Fibroblast of lung (primary cell): ENCODE data around the gene TBXA2R. TPM values are rescaled to one million over a fixed set of nuclear protein-coding genes. Genes with fewer than 3 reads are reported as not detected.

ENCODE experiments used
- DNase-seq, 2 donors: peaks; one replicate each; pipeline versions ENCODE4 v3.0.0 to v3.0.0-alpha.2; 2010; ENCODE audit warnings: low read depth in 2 of 2
- H2AFZ ChIP-seq: 2 replicates; pipeline ENCODE4 v1.5.1; 2012; ENCODE audit warnings: low read length, control low read depth, inconsistent platforms
- H3K27ac ChIP-seq: 2 replicates; pipeline ENCODE4 v1.5.1; 2011; ENCODE audit warnings: low read length, control low read depth; ENCODE audit not compliant: insufficient read depth
- H3K27me3 ChIP-seq: 2 replicates; pipeline ENCODE4 v1.5.1; 2011; ENCODE audit warnings: mild to moderate bottlenecking, low read length; ENCODE audit not compliant: control insufficient read depth, insufficient read depth
- H3K36me3 ChIP-seq: 2 replicates; pipeline ENCODE4 v1.5.1; 2011; ENCODE audit warnings: low read length; ENCODE audit not compliant: control insufficient read depth, insufficient read depth
- H3K4me1 ChIP-seq: 2 replicates; pipeline ENCODE4 v1.5.1; 2011; ENCODE audit warnings: low read length; ENCODE audit not compliant: control insufficient read depth, insufficient read depth; ENCODE audit errors: extremely low read depth
- H3K4me2 ChIP-seq: 2 replicates; pipeline ENCODE4 v1.5.1; 2011; ENCODE audit warnings: low read length, control low read depth; ENCODE audit not compliant: insufficient read depth; ENCODE audit errors: extremely low read depth
- H3K4me3 ChIP-seq, 4 experiments: fragments of 200-600 bp in 1 of 4; sonication (generic) in 1 of 4; replicated peaks in 1 of 4; 2 replicates each; pipeline ENCODE4 v1.5.1; 2011 to 2016; ENCODE audit warnings: low read length in 4 of 4, low read depth in 3 of 4, mild to moderate bottlenecking in 3 of 4, control low read depth in 2 of 4, inconsistent platforms in 1 of 4, mixed read lengths in 1 of 4; ENCODE audit not compliant: insufficient read depth in 1 of 4; ENCODE audit errors: control extremely low read depth in 1 of 4
- H3K79me2 ChIP-seq: 2 replicates; pipeline ENCODE4 v1.5.1; 2012; ENCODE audit warnings: mild to moderate bottlenecking, low read length, inconsistent platforms; ENCODE audit not compliant: control insufficient read depth, insufficient read depth
- H3K9ac ChIP-seq: 2 replicates; pipeline ENCODE4 v1.5.1; 2011; ENCODE audit warnings: mild to moderate bottlenecking, low read length, control low read depth; ENCODE audit not compliant: insufficient read depth
- H3K9me3 ChIP-seq: 2 replicates; pipeline ENCODE4 v1.5.1; 2012; ENCODE audit warnings: low read depth, low read length; ENCODE audit not compliant: control insufficient read depth, insufficient read depth
- H4K20me1 ChIP-seq: 2 replicates; pipeline ENCODE4 v1.5.1; 2011; ENCODE audit warnings: low read length; ENCODE audit not compliant: control insufficient read depth, insufficient read depth; ENCODE audit errors: extremely low read depth
- EZH2 ChIP-seq: IDR thresholded peaks from 2 replicates; pipeline ENCODE4 v1.5.1; 2012; ENCODE audit warnings: low read length, control low read depth, mild to moderate bottlenecking; ENCODE audit errors: missing control alignments
- polyA plus RNA-seq, 2 donors: library from polyadenylated mRNA; depleted of rRNA in 1 of 2; stranded (reverse) in 1 of 2; unstranded in 1 of 2; fragments of >200 nt; gene quantifications; 2 replicates each; pipeline ENCODE4 v1.2.1, GENCODE V29; 2011 to 2012; ENCODE audit warnings: missing spikeins in 1 of 2
- total RNA-seq: library from RNA; depleted of rRNA; stranded (reverse); fragments of >200 nt; gene quantifications from 2 replicates; pipeline ENCODE4 v1.2.1, GENCODE V29; 2014
- TF ChIP-seq, protein P1 (sequence below), 2 donors: IDR thresholded peaks in 1 of 2; conservative IDR thresholded peaks in 1 of 2; 1 replicate in 1 of 2; 2 replicates in 1 of 2; pipeline ENCODE4 v1.5.1; 2011 to 2012; ENCODE audit warnings: low read length in 2 of 2, control low read depth in 1 of 2, inconsistent platforms in 1 of 2, low read depth in 1 of 2, mild to moderate bottlenecking in 1 of 2

The TBXA2R gene
- total and polyA plus RNA-seq, 2 donors (not counting 1 experiment from before 2014, with no cell fraction given), result 1.3 to 1.8 TPM

DNA sequence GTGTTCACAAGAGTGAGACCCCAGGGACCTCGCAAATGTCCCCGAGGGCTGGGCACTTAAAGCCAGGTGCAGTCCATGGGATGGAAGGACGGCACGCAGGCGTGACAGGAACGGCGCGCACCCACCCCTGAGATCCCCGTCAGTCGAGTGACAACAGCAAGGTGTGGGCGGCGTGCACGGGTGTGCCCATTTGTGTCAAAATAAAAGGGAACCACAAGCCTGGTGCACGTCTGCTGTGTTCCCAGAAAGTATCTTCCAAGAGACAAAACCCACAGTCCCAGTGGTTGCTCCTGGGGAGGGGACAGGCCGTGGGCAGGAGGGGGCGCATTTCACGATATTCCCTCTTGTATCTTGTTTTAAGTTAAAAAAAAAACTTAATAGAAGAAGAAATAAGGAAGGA is 35.6 kb upstream of the TBXA2R start:
- H4K20me1 ChIP-seq, result no peaks in the 10 kb centered on the region
- no peak overlapping the region for H3K27ac ChIP-seq
- peaks cover 6% of the 10 kb centered on the region for H3K4me1 ChIP-seq
- H2AFZ ChIP-seq, result no peak overlapping the region
- TF ChIP-seq, protein P1, sequence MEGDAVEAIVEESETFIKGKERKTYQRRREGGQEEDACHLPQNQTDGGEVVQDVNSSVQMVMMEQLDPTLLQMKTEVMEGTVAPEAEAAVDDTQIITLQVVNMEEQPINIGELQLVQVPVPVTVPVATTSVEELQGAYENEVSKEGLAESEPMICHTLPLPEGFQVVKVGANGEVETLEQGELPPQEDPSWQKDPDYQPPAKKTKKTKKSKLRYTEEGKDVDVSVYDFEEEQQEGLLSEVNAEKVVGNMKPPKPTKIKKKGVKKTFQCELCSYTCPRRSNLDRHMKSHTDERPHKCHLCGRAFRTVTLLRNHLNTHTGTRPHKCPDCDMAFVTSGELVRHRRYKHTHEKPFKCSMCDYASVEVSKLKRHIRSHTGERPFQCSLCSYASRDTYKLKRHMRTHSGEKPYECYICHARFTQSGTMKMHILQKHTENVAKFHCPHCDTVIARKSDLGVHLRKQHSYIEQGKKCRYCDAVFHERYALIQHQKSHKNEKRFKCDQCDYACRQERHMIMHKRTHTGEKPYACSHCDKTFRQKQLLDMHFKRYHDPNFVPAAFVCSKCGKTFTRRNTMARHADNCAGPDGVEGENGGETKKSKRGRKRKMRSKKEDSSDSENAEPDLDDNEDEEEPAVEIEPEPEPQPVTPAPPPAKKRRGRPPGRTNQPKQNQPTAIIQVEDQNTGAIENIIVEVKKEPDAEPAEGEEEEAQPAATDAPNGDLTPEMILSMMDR (conservative IDR thresholded peaks at IDR 0.05 in 1 of 2, IDR thresholded peaks at IDR 0.05 in 1 of 2; ENCODE audit: low read depth in 1 of 2, low read length in 2 of 2), result no peak
- no peak for TF ChIP-seq EZH2
- no peaks in the 10 kb centered on the region for H3K9me3 ChIP-seq
- no peak overlapping the region for H3K9ac ChIP-seq
- H3K27me3 ChIP-seq, result no peaks in the 10 kb centered on the region
- H3K79me2 ChIP-seq, result no peaks in the 10 kb centered on the region
- no peak overlapping the region for H3K4me3 ChIP-seq
- no peak overlapping the region for H3K4me2 ChIP-seq
- DNase-seq, result no peak
- H3K36me3 ChIP-seq, result peaks cover 16% of the 10 kb centered on the region

DNA sequence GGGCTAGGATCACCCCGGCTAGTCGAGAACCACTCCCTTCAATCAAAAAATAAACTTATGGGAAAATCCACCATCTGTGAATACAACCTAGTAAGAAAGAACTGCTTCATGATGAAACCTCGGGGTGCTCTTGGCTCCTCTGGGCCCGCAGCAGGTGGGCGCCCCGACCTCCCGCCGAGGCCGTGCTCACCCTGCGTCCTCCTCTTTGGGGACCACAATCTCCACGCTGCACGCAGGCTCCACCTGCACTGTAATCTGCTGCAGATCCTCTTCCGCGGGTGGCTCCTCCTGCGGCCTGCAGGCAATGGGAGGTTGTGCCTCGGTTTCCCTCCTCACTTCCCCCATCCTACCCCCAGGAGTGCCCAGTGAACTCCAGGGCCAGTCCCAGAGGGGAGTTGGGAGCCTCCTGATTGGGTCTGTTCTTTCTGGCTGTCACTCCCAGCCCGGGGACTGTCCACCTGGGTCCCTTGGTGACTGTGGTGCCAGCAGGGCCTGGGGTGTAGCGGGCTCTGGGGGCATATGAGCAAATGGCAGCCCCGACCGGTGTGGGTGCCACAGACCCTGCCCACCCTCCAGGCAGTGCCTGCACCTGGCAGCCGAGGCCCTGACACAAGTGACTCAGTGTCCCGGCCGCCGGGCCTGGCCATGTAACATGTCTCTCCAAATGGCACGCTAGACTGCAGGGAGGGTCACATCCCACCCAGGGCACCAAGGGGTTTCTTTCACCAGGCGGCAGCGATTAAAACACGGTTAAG is 35.0 kb upstream of the TBXA2R start:
- Histone ChIP-seq H3K79me2 (no peaks in the 10 kb centered on the region), H2AFZ (no peak overlapping the region), H3K4me2 (no peak overlapping the region), H3K27me3 (no peaks in the 10 kb centered on the region), H3K9ac (no peak overlapping the region), H3K4me3 (no peak overlapping the region), H3K27ac (no peak overlapping the region), H3K9me3 (no peaks in the 10 kb centered on the region), H3K36me3 (peaks cover 16% of the 10 kb centered on the region), H3K4me1 (peaks cover 6% of the 10 kb centered on the region), H4K20me1 (no peaks in the 10 kb centered on the region)
- no peak for TF ChIP-seq EZH2
- TF ChIP-seq, protein P1 (conservative IDR thresholded peaks at IDR 0.05 in 1 of 2, IDR thresholded peaks at IDR 0.05 in 1 of 2; ENCODE audit: low read depth in 1 of 2, low read length in 2 of 2), result no peak
- no peak for DNase-seq

DNA sequence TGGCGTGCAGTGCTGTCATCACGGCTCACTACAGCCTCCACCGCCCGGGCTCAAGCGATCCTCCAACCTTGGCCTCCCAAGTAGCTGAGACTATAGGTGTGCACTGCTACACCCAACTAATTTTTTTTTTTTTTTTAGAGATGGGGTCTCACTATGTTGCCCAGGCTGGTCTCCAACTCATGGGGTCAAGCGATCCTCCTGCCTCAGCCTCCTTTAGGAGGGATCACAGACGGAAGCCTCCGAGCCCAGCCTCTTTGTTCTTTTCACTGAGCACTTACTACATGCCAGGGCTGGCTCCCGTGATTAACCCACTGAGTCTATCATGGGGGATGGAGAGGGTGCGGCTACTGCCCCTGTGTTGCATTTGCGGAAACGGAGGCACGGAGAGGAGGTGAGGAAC is 32.8 kb upstream of the TBXA2R start:
- no peak for TF ChIP-seq EZH2
- TF ChIP-seq, protein P1 (conservative IDR thresholded peaks at IDR 0.05 in 1 of 2, IDR thresholded peaks at IDR 0.05 in 1 of 2; ENCODE audit: low read depth in 1 of 2, low read length in 2 of 2), result no peak
- DNase-seq, result no peak
- no peak overlapping the region for H2AFZ ChIP-seq
- no peaks in the 10 kb centered on the region for H4K20me1 ChIP-seq
- H3K79me2 ChIP-seq, result no peaks in the 10 kb centered on the region
- H3K4me2 ChIP-seq, result no peak overlapping the region
- H3K27me3 ChIP-seq, result no peaks in the 10 kb centered on the region
- H3K9me3 ChIP-seq, result no peaks in the 10 kb centered on the region
- peaks cover 14% of the 10 kb centered on the region for H3K36me3 ChIP-seq
- H3K4me3 ChIP-seq, result no peak overlapping the region
- H3K27ac ChIP-seq, result no peak overlapping the region
- no peaks in the 10 kb centered on the region for H3K4me1 ChIP-seq
- H3K9ac ChIP-seq, result no peak overlapping the region
